Stimulated activated naive CD8-positive, alpha-beta T cell treated with anti-CD3 and anti-CD28 coated beads, Interleukin-15, Interleukin-2, amounts not matched to agents 100 U/mL and 50 U/mL, for 24 hours (primary cell): ENCODE data around the gene UBLCP1.

Experiments used
- ATAC-seq: fragments of 150-1000 bp; cut with Tn5 transposase; one replicate; pipeline ENCODE4 v1.10.0; 2021
- DNase-seq: peaks from one replicate; pipeline ENCODE4 v3.0.0; 2021

The UBLCP1 gene

DNA sequence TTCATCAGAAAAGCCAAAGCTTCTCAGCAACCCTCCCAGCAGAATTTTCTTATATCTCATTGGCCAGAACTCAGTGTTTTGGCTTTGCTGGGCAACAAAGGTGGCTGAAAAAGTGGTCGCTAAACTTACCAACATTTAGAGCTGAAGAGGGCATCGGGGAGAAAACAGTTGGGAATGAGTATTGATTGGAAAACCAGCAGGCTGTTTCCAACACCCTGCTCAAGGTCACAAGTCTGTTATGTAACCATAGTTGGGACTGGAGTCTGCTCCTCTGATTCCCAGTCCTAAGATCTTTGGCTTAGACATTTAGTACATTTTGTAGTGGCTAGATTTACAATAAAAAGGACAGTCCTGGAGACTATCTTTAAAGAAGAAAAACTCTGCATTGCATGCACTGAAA is 50.1 kb downstream of the UBLCP1 start:
- ATAC-seq, result no peak
- DNase-seq, result no peak

DNA sequence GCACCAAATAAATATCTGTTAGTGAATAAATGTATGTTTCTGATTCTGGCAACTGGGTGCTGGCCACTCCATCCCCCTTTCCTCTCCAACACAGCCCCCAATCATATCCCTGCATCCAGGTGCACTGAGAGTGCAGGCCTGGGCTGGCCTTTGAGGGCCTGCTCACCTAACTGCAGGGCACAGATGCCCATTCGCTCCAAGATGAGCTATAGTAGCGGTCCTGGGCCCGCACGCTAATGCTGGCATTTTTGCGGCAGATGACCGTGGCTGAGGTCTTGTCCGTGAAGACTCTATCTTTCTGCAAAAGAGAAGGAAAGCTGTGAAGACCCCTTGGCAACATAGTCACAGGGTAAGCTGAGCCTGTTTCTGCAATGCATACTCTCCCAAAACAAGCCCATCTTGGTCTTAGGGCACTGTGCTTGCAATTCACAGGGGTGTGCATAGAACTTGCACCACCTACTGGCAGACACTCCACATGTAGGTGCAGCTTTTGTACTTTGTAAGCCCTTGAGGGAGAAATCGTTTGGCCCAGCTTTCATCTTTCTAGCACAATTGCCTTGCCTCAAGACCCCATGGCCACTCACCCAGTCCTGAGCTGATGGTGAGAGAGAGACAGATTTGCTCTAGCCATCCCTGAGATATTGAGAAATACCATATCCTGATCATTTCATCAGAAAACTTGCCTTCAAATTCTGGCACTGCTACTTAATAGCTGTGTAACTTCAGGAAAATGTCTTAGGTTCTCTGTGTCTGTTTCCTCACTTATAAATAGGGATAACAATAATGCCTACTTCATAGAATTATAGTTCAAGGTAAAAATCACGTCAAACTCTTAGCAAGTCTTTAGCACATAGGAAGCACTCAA is 53.7 kb downstream of the UBLCP1 start:
- DNase-seq, result peak; percentile 37
- ATAC-seq, result peak; percentile 77

- no peak for DNase-seq
- no peak for ATAC-seq
Observed at GRCh38 chr5:159317849-159318248, 54.8 kb downstream of the UBLCP1 start.

- no peak for DNase-seq
- ATAC-seq, result no peak
Observed at GRCh38 chr5:159318448-159318847, 55.4 kb downstream of the UBLCP1 start.

DNA sequence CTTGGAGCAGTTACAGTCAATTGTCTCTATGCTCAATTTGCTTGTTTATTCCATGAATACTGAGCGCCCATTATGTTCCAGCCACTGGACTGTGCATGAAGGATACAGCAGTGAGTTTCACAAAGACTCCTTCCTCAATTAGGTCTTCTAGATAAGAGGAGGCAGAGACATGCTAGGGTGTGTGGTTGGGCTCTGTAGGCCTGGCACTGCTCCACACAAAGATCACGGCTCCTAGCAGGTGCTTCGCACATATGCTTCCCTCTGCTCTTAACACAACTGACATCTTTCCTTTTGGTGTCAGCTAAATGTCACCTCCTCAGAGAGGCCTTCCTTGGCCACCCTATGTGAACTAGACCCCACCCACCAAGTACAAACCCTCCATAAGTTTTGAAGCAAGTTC is 56.3 kb downstream of the UBLCP1 start:
- no peak for ATAC-seq
- no peak for DNase-seq

GRCh38 chr5:159319832-159320231 is 56.7 kb downstream of the UBLCP1 start:
- DNase-seq (no peak), ATAC-seq (no peak)

- DNase-seq, result no peak
- no peak for ATAC-seq
Observed at GRCh38 chr5:159322180-159322579, 59.1 kb downstream of the UBLCP1 start.

GRCh38 chr5:159324102-159324755 is 61.1 kb downstream of the UBLCP1 start:
- DNase-seq (no peak), ATAC-seq (no peak)

- no peak for DNase-seq
- ATAC-seq, result no peak
Observed at GRCh38 chr5:159324986-159325385, 61.9 kb downstream of the UBLCP1 start.

GRCh38 chr5:159330131-159330800 is 67.2 kb downstream of the UBLCP1 start, which contains the start of gene IL12B:
IL12B (minus strand) TSS chr5:159330487; CDS start chr5:159326782, 3,705 bp downstream.
- ATAC-seq (no peak), DNase-seq (no peak)

DNA sequence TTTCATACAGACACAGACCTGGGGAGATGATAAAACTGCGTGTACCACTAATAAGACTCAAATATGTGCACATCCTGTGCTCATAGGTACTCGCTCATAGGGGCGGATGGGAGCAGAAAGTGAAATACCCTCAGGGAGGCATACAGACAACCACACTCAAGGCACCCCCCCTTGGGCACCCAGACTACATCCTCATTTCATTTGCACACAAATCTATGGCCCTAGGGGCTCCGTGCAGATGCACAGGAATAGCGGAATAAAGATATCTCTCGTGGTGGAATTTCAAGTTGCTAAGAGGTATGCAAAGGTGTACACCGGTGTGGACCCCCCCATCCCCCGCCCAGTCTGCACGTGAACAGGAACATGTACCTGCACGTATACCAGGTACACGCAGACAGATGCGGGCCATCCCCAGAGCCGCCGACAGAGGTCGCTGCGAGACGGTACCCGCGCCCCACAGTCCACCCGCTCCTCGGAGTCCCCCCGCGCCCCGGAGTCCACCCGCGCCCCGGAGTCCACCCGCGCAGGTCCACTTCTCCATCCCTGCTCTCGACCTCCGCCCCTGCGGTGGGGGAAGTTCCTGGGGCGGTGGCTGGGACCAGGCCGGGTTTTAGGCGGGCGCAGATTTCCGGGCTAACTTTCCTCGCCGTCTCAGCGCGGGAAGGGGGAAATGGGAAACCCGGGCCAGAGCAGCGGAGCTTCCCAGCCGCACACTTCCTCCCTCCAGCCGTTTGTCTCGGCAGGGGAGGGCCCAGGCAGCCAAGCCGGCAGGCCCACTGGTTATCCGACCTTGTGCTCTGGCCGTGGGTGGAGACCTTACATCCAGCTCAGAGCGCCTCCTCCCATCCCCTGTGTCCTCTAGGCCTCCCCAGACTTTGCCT is 68.2 kb downstream of the UBLCP1 start:
- peak; percentile 83 for DNase-seq
- ATAC-seq, result peak; percentile 81

GRCh38 chr5:159332800-159333544 is 69.9 kb downstream of the UBLCP1 start:
- no peak for ATAC-seq
- DNase-seq, result no peak

DNA sequence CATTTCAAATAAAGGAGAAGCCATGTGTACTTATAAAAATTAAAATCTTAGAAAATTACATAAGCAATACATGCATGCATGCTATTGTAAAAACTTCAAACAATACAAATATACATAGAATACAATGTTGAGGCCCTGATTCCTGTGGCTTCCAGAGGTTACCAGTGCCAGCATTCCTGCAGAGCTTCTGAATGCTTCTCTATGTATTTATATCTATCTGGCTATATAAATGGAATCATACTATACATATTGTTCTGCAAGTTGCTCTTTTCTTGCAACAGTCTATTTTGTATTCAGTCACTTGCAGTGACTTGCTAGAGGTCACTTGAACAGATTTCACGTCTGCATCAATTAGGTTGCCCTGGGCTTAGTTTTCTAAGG is 70.4 kb downstream of the UBLCP1 start:
- ATAC-seq (no peak), DNase-seq (no peak)
